ENCODE data around the gene UTS2B.
"Not testable (repeated sequence)": the region's sequence is repeated elsewhere in the genome, so short reads cannot be mapped to it uniquely, and the experiment has no call there.

UTS2B gene

GRCh38 chr3:191290311-191291025, 39.9 kb downstream of the UTS2B start:
- H3K27ac Mint-ChIP-seq: peak overlapping the region; percentile 88
- peak overlapping the region; percentile 61 for H3K4me3 Mint-ChIP-seq
- ATAC-seq: peak; percentile 93
- H3K9me3 Mint-ChIP-seq: peaks cover 4% of the 10 kb centered on the region
- H3K4me1 Mint-ChIP-seq: peaks cover 35% of the 10 kb centered on the region
- H3K27me3 Mint-ChIP-seq: no peaks in the 10 kb centered on the region
- H3K36me3 Mint-ChIP-seq: peaks cover 7% of the 10 kb centered on the region

- no peak for ATAC-seq
- Mint-ChIP-seq H3K27ac (peak overlapping the region; percentile 68), H3K27me3 (no peaks in the 10 kb centered on the region), H3K4me3 (no peak overlapping the region), H3K4me1 (peaks cover 15% of the 10 kb centered on the region), H3K36me3 (peaks cover 7% of the 10 kb centered on the region), H3K9me3 (peaks cover 4% of the 10 kb centered on the region)
Observed at GRCh38 chr3:191283400-191283799, 46.9 kb downstream of the UTS2B start.

GRCh38 chr3:191282251-191283185, 47.8 kb downstream of the UTS2B start:
- H3K36me3 Mint-ChIP-seq: peaks cover 7% of the 10 kb centered on the region
- H3K27ac Mint-ChIP-seq: peak overlapping the region; percentile 68
- H3K9me3 Mint-ChIP-seq: peaks cover 4% of the 10 kb centered on the region
- no peak overlapping the region for H3K4me3 Mint-ChIP-seq
- peaks cover 15% of the 10 kb centered on the region for H3K4me1 Mint-ChIP-seq
- no peaks in the 10 kb centered on the region for H3K27me3 Mint-ChIP-seq
- ATAC-seq: no peak

- H3K4me1 Mint-ChIP-seq: peaks cover 11% of the 10 kb centered on the region
- no peaks in the 10 kb centered on the region for H3K36me3 Mint-ChIP-seq
- H3K4me3 Mint-ChIP-seq: no peak overlapping the region
- no peak overlapping the region for H3K27ac Mint-ChIP-seq
- H3K9me3 Mint-ChIP-seq: no peaks in the 10 kb centered on the region
- no peak for ATAC-seq
- H3K27me3 Mint-ChIP-seq: no peaks in the 10 kb centered on the region
Observed at GRCh38 chr3:191280882-191281281, 49.4 kb downstream of the UTS2B start.

GRCh38 chr3:191280111-191280510, 50.2 kb downstream of the UTS2B start:
- H3K27ac Mint-ChIP-seq: no peak overlapping the region

GRCh38 chr3:191275751-191276150, 54.6 kb downstream of the UTS2B start:
- ATAC-seq: no peak
- no peaks in the 10 kb centered on the region for H3K27me3 Mint-ChIP-seq
- peaks cover 3% of the 10 kb centered on the region for H3K9me3 Mint-ChIP-seq
- peak overlapping the region; percentile 76 for H3K4me3 Mint-ChIP-seq
- H3K36me3 Mint-ChIP-seq: peaks cover 10% of the 10 kb centered on the region
- H3K4me1 Mint-ChIP-seq: peaks cover 18% of the 10 kb centered on the region
- H3K27ac Mint-ChIP-seq: peak overlapping the region; percentile 74

More at GRCh38 chr3:191280111-191280510, 50.2 kb downstream of the UTS2B start:
- H3K4me1 Mint-ChIP-seq: peaks cover 18% of the 10 kb centered on the region
- H3K9me3 Mint-ChIP-seq: no peaks in the 10 kb centered on the region
- no peak for ATAC-seq
- no peak overlapping the region for H3K4me3 Mint-ChIP-seq
- no peaks in the 10 kb centered on the region for H3K36me3 Mint-ChIP-seq
- no peaks in the 10 kb centered on the region for H3K27me3 Mint-ChIP-seq

- H3K4me3 Mint-ChIP-seq: peak overlapping the region; percentile 76
- not testable (repeated sequence) for H3K27me3 Mint-ChIP-seq, ATAC-seq, H3K9me3 Mint-ChIP-seq
- H3K36me3 Mint-ChIP-seq: peaks cover 10% of the 10 kb centered on the region
- peak overlapping the region; percentile 74 for H3K27ac Mint-ChIP-seq
- H3K4me1 Mint-ChIP-seq: peaks cover 18% of the 10 kb centered on the region
Observed at GRCh38 chr3:191275244-191275643, 55.1 kb downstream of the UTS2B start.

GRCh38 chr3:191269289-191270085, 60.8 kb downstream of the UTS2B start:
- peaks cover 3% of the 10 kb centered on the region for H3K9me3 Mint-ChIP-seq
- ATAC-seq: peak; percentile 93
- peak overlapping the region; percentile 55 for H3K4me3 Mint-ChIP-seq
- H3K4me1 Mint-ChIP-seq: peaks cover 40% of the 10 kb centered on the region
- peaks cover 16% of the 10 kb centered on the region for H3K36me3 Mint-ChIP-seq
- no peaks in the 10 kb centered on the region for H3K27me3 Mint-ChIP-seq
- peak overlapping the region; percentile 89 for H3K27ac Mint-ChIP-seq

GRCh38 chr3:191268737-191269136, 61.6 kb downstream of the UTS2B start:
- Mint-ChIP-seq H3K9me3 (peaks cover 3% of the 10 kb centered on the region), H3K36me3 (peaks cover 16% of the 10 kb centered on the region), H3K4me1 (peaks cover 45% of the 10 kb centered on the region), H3K27me3 (no peaks in the 10 kb centered on the region), H3K27ac (peak overlapping the region; percentile 89), H3K4me3 (no peak overlapping the region)
- no peak for ATAC-seq

GRCh38 chr3:191263850-191264249, 66.5 kb downstream of the UTS2B start:
- H3K27ac Mint-ChIP-seq: peak overlapping the region; percentile 49
- H3K9me3 Mint-ChIP-seq: no peaks in the 10 kb centered on the region
- H3K27me3 Mint-ChIP-seq: no peaks in the 10 kb centered on the region
- ATAC-seq: no peak
- peaks cover 46% of the 10 kb centered on the region for H3K4me1 Mint-ChIP-seq
- peaks cover 9% of the 10 kb centered on the region for H3K36me3 Mint-ChIP-seq
- peak overlapping the region; percentile 1 for H3K4me3 Mint-ChIP-seq

- peak overlapping the region; percentile 67 for H3K4me3 Mint-ChIP-seq
- H3K36me3 Mint-ChIP-seq: peaks cover 11% of the 10 kb centered on the region
- peak overlapping the region; percentile 49 for H3K27ac Mint-ChIP-seq
Observed at GRCh38 chr3:191263365-191263764, 67.0 kb downstream of the UTS2B start.

GRCh38 chr3:191262650-191263049, 67.7 kb downstream of the UTS2B start:
- Mint-ChIP-seq H3K9me3 (no peaks in the 10 kb centered on the region), H3K27me3 (no peaks in the 10 kb centered on the region), H3K27ac (peak overlapping the region; percentile 49), H3K36me3 (peaks cover 11% of the 10 kb centered on the region), H3K4me1 (peaks cover 52% of the 10 kb centered on the region), H3K4me3 (no peak overlapping the region)
- peak; percentile 42 for ATAC-seq

More at GRCh38 chr3:191263365-191263764, 67.0 kb downstream of the UTS2B start:
- Mint-ChIP-seq H3K9me3 (no peaks in the 10 kb centered on the region), H3K27me3 (no peaks in the 10 kb centered on the region), H3K4me1 (peaks cover 50% of the 10 kb centered on the region)
- peak; percentile 86 for ATAC-seq

- no peak overlapping the region for H3K4me3 Mint-ChIP-seq
- no peaks in the 10 kb centered on the region for H3K9me3 Mint-ChIP-seq
- H3K27me3 Mint-ChIP-seq: no peaks in the 10 kb centered on the region
- peaks cover 5% of the 10 kb centered on the region for H3K36me3 Mint-ChIP-seq
- peaks cover 44% of the 10 kb centered on the region for H3K4me1 Mint-ChIP-seq
- ATAC-seq: no peak
- H3K27ac Mint-ChIP-seq: peak overlapping the region; percentile 81
Observed at GRCh38 chr3:191261304-191261638, 69.1 kb downstream of the UTS2B start.

- Mint-ChIP-seq H3K27ac (peak overlapping the region; percentile 81), H3K9me3 (no peaks in the 10 kb centered on the region), H3K4me3 (no peak overlapping the region), H3K36me3 (peaks cover 5% of the 10 kb centered on the region), H3K4me1 (peaks cover 47% of the 10 kb centered on the region), H3K27me3 (no peaks in the 10 kb centered on the region)
- ATAC-seq: no peak
Observed at GRCh38 chr3:191260431-191261303, 69.7 kb downstream of the UTS2B start.
